NCI-H226 (cell line): ENCODE results near the gene PRDX2.

Experiments
- DNase-seq: peaks from one replicate; pipeline ENCODE4 v3.0.0-alpha.2; 2015

Gene PRDX2

GRCh38 chr19:12751635-12752034 is 50.0 kb downstream of the PRDX2 start, which contains the start of gene BEST2:
TSS of gene BEST2 (plus strand) at chr19:12751791. CDS start at chr19:12752593, 802 bp downstream.
- no peak for DNase-seq

- no peak for DNase-seq
Observed at GRCh38 chr19:12750851-12751250, 50.7 kb downstream of the PRDX2 start.

GRCh38 chr19:12749938-12750521 is 51.6 kb downstream of the PRDX2 start:
- no peak for DNase-seq

- DNase-seq: no peak
Observed at GRCh38 chr19:12748489-12748888, 53.1 kb downstream of the PRDX2 start.
